Neural crest cell (in vitro differentiated cells): ENCODE measurements around the gene C1QTNF3. TPM values are rescaled to one million over a fixed set of nuclear protein-coding genes. Genes with fewer than 3 reads are reported as not detected.
A peak's percentile ranks its signal among the peaks of the same experiment; 100 is the strongest.

Experiments used
- DNase-seq: peaks from one replicate; pipeline ENCODE4 v3.0.0; 2021; ENCODE audit warnings: low read depth, mixed read lengths, low spot score
- H3K27ac Mint-ChIP-seq: one replicate; pipeline ENCODE4 v1.8.0; 2021; ENCODE audit warnings: mild to moderate bottlenecking, mixed read lengths; ENCODE audit not compliant: unreplicated experiment
- H3K27me3 Mint-ChIP-seq: 2 replicates; pipeline ENCODE4 v1.8.0; 2021; ENCODE audit warnings: low read depth, mild to moderate bottlenecking, mixed read lengths
- H3K36me3 Mint-ChIP-seq: 2 replicates; pipeline ENCODE4 v1.8.0; 2021; ENCODE audit warnings: low read depth, mild to moderate bottlenecking, mixed read lengths
- H3K4me1 Mint-ChIP-seq: 2 replicates; pipeline ENCODE4 v1.8.0; 2021; ENCODE audit warnings: mixed read lengths
- H3K4me3 Mint-ChIP-seq: one replicate; pipeline ENCODE4 v1.8.0; 2021; ENCODE audit warnings: mild to moderate bottlenecking, mixed read lengths
- H3K9me3 Mint-ChIP-seq: 2 replicates; pipeline ENCODE4 v1.8.0; 2021; ENCODE audit warnings: mixed read lengths
- CTCF ChIP-seq: fragments of 200-600 bp; sonication (generic); conservative IDR thresholded peaks from 2 replicates; pipeline ENCODE4 v1.5.0; 2021; ENCODE audit warnings: antibody characterized with exemption, mild to moderate bottlenecking
- total RNA-seq: library from RNA; stranded (reverse); gene quantifications from 2 replicates; pipeline ENCODE4 v1.2.1, GENCODE V29; 2021

Gene C1QTNF3
- total RNA-seq, 1 donor from 2014 or later, result 7.7 TPM

- no peak for TF ChIP-seq CTCF
- no peak for DNase-seq
- Mint-ChIP-seq H3K27ac (peak overlapping the region; percentile 15), H3K4me3 (peak overlapping the region; percentile 89), H3K36me3 (no peaks in the 10 kb centered on the region), H3K4me1 (peaks cover 45% of the 10 kb centered on the region), H3K27me3 (no peaks in the 10 kb centered on the region), H3K9me3 (no peaks in the 10 kb centered on the region)
Observed at GRCh38 chr5:34009610-34010009, 33.4 kb downstream of the C1QTNF3 start.

GRCh38 chr5:34008802-34009201 is 34.2 kb downstream of the C1QTNF3 start:
- Mint-ChIP-seq H3K27me3 (no peaks in the 10 kb centered on the region), H3K9me3 (no peaks in the 10 kb centered on the region), H3K4me1 (peaks cover 47% of the 10 kb centered on the region), H3K4me3 (peak overlapping the region; percentile 89), H3K36me3 (peaks cover 1% of the 10 kb centered on the region), H3K27ac (peak overlapping the region; percentile 98)
- no peak for TF ChIP-seq CTCF
- DNase-seq, result no peak

GRCh38 chr5:34007621-34008600 is 35.1 kb downstream of the C1QTNF3 start, which contains the start of gene AMACR:
Gene AMACR, minus strand, starts transcription at chr5:34008050. Its CDS starts 31 bp downstream, at chr5:34008019.
- Mint-ChIP-seq H3K36me3 (peaks cover 10% of the 10 kb centered on the region), H3K27me3 (no peaks in the 10 kb centered on the region), H3K27ac (peak within 1 kb of the TSS; percentile 98), H3K9me3 (no peaks in the 10 kb centered on the region), H3K4me3 (peak within 1 kb of the TSS; percentile 89), H3K4me1 (peaks cover 56% of the 10 kb centered on the region)
- DNase-seq, result peak; percentile 81
- TF ChIP-seq CTCF, result peak; percentile 26

GRCh38 chr5:34007201-34007620 is 35.8 kb downstream of the C1QTNF3 start:
- no peaks in the 10 kb centered on the region for H3K27me3 Mint-ChIP-seq
- peaks cover 63% of the 10 kb centered on the region for H3K4me1 Mint-ChIP-seq
- no peaks in the 10 kb centered on the region for H3K9me3 Mint-ChIP-seq
- H3K36me3 Mint-ChIP-seq, result peaks cover 10% of the 10 kb centered on the region
- H3K4me3 Mint-ChIP-seq, result peak overlapping the region; percentile 89
- H3K27ac Mint-ChIP-seq, result peak overlapping the region; percentile 70
- no peak for DNase-seq
- no peak for TF ChIP-seq CTCF

GRCh38 chr5:34005681-34006080 is 37.3 kb downstream of the C1QTNF3 start:
- peaks cover 10% of the 10 kb centered on the region for H3K36me3 Mint-ChIP-seq
- H3K27me3 Mint-ChIP-seq, result no peaks in the 10 kb centered on the region
- no peak for TF ChIP-seq CTCF
- peak overlapping the region; percentile 61 for H3K4me3 Mint-ChIP-seq
- H3K4me1 Mint-ChIP-seq, result peaks cover 73% of the 10 kb centered on the region
- no peaks in the 10 kb centered on the region for H3K9me3 Mint-ChIP-seq
- no peak for DNase-seq
- H3K27ac Mint-ChIP-seq, result no peak overlapping the region
